ACHN (cell line): ENCODE data around the gene GMPPA.

Source experiments
- DNase-seq: peaks from one replicate; pipeline ENCODE4 v3.0.0-alpha.2; 2015
- in situ Hi-C: cut with HindIII; loops from 2 replicates; pipeline ENCODE4 v1.10.0; 2017; ENCODE audit warnings: low sequenced_read_pairs, low pct_ligation_motif_present, low pct_unique_long_range_greater_than_20kb

The GMPPA gene

DNA sequence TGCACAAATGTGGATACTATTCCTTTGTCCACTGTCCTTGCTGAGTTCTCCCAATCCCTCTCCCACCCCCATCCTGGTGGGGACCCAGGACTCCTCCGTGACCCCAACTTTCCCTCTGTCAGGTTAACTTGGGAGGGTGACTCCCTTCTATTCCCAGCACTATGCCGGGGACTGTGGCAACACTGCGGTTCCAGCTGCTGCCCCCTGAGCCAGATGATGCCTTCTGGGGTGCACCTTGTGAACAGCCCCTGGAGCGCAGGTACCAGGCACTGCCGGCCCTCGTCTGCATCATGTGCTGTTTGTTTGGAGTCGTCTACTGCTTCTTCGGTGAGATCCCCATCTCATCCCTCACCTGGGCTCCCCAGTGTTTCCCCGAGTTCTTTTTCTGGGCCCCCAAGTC lies 45.9 kb downstream of the GMPPA start:
- no peak for DNase-seq
- in situ Hi-C loops = no loop called here

DNA sequence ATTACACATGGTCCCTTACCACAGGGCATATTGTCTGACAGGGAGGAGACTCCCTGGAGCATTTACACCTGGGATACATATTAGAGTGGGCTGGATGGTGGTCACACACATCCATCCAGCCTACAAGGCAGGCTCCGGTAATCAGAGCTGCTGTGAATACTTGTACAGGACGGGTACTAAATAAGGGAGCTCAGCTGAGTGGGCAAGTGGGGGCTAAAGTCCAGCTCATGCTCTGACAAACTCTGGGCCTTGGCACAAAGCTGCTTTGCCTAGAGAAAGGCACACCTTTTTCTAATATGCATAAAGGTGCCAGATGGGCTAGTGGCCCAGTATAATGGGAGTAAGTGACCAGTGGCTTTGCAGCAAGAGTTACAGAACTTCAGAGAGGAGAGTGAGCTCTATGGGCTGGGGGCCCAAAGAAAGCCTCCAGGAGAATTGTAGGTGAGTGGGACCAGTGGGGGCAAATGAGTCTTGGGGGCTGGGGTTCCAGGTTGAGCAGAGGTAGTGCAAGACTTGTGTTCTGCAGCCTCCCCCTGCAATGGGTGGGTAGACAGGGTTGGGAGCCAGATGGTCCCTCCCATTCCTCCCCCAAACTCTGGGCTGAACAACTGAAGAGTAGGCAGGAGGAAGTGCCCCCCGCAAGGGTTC lies 46.7 kb downstream of the GMPPA start:
- in situ Hi-C loops = no loop called here
- DNase-seq = no peak

DNA sequence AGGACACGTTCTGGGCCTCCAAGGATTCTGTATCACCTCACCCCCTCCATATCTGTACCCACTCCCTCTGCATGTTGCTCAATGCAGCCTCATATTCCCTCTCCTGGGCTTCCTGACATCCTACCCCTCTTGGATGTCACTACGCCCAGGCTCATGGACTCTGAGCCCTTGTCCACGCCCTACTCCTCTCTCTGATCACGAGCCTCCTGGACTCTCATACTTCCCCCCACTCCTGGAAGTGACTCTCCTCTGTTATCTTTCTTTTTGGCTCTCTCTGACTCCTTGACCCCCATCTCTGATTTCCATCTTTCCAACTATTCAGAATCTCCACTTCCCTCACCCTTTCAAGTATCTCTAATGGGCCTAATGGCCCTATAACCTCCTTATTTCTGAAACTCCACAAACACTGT lies 47.3 kb downstream of the GMPPA start:
- in situ Hi-C loops = no loop called here
- DNase-seq = no peak

DNA sequence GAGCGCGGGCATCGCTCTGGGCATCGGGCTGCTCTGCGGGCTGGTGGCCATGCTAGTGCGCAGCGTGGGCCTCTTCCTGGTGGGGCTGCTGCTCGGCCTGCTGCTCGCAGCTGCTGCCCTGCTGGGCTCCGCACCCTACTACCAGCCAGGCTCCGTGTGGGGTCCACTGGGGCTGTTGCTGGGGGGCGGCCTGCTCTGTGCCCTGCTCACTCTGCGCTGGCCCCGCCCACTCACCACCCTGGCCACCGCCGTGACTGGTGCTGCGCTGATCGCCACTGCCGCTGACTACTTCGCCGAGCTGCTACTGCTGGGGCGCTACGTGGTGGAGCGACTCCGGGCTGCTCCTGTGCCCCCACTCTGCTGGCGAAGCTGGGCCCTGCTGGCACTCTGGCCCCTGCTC lies 48.9 kb downstream of the GMPPA start:
- in situ Hi-C loops = no loop called here
- DNase-seq = no peak

DNA sequence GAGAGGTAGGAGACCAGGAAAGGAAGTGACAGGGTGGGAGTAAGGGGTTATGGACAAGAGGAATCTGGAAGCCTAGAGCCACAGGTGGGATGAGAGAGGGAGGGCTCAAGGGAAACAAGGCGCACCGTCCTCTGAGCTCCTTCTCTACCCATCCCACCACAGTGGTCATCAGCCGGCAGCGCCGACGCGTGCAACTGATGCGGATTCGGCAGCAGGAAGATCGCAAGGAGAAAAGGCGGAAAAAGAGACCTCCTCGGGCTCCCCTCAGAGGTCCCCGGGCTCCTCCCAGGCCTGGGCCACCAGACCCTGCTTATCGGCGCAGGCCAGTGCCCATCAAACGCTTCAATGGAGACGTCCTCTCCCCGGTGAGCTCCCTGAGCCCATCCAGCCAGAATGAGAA lies 50.3 kb downstream of the GMPPA start:
- DNase-seq = no peak
- in situ Hi-C loops = no loop called here

DNA sequence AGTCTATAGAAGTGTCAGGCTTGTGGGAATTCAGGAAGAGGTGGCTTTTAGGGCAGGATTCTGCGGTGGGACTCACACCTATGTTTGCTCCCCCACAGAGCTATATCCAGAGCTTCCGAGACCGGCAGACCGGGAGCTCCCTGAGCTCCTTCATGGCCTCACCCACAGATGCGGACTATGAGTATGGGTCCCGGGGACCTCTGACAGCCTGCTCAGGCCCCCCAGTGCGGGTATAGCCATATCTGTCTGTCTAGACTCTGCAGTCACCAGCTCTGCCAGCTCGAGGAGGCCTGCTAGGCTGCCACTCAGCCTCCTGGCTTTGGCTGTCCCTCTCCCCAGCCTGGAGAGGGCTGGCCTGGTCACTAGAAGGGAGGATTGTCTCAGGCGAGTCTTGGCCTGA lies 50.9 kb downstream of the GMPPA start:
- in situ Hi-C loops = no loop called here
- no peak for DNase-seq

DNA sequence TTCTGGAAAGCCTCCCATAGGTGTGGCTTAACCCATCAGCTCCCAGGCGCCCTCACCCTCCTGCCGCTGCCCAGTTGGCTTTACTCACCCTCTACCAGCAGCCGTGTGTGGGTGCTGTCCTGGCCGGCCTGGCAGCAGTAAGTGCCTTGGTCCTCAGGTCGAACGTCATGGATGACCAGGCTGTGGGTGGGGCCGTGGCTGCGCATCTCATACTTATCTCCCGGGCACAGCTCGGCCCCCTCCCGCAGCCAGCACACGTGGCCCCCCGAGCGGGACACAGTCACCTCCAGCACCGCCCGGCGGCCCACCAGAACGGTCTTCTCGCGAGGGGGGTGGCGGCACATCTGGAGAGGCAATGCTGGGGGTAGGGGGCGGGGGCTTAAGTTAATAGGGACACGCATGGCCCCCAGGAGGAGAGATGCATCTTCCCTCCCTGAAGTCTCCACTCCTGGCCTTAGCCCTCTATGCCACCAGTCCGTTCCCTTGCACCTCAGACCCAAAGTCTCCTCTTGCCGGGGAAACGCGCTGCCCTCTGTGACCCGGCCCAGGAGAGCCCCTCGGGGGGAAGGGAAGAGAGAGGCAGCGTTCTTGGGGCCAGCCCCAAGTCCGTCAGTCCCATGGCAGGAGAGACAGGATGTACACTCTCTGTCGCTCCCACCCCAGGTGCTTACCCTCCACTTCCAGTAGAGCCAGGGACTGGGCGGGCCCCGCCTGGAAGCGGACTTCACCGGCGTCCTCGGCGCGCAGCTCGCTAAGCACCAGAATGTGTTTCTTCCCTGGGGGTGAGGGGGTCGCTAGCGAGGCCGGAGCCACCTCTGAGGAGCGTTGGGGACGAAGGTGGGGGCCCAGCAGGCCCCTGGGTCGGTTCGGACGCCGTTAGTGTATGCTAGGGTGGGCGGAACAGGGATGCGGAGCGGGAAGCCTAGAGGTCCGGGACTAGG lies 53.0 kb downstream of the GMPPA start:
- DNase-seq = peak; percentile 72
- in situ Hi-C loops = no loop called here

DNA sequence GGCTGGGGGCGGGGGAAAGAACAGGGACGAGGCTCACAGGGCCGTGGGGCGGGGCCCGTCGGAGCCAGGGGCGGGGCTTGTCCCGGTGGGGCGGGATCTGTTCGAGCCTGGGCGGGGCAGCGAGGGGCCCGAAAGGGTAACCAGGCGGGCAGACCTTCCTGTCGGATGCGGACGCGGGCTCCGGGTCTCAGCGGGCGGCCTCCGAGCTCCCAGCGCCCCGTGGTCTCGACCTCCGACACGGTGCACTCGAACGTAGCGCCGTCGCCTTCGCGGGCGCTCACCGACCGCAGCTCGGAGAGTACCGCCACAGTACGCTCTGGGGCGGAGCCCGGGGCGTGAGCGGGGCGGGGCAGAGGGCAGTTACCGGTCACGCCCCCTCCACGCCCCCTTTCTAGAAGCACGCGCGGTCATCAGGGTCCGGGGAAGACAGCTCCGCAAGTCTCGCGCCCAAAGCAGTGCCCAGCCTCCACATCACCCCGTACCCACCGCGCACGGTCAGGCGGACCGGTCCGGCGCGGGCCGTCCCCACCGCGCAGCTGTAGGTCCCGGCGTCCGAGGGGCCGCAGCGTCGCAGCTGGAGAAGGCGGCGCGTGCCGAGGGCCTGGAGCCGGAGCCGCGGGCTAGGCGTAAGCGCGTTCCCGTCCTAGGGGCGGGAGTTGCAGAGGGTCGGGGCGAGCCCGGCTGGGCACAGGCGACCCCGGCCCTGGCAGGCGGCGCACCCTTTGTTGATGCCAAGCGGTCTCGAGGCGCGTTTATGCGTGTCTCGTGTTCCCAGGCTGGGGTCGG lies 53.9 kb downstream of the GMPPA start:
- in situ Hi-C loops = no loop called here
- peak; percentile 84 for DNase-seq

DNA sequence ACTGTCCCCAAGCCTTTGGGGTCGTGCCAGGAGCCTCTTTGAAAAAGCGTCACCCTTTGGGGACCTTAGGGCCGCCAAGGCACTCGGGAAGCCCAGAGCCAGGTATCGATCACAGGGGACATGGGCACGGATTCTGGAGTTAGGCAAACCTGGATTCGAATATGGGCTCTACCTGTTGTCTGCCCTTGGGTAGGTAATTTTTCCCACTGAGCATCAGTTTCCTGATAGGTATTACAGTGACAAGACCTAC lies 54.4 kb downstream of the GMPPA start:
- no peak for DNase-seq
- in situ Hi-C loops = no loop called here

DNA sequence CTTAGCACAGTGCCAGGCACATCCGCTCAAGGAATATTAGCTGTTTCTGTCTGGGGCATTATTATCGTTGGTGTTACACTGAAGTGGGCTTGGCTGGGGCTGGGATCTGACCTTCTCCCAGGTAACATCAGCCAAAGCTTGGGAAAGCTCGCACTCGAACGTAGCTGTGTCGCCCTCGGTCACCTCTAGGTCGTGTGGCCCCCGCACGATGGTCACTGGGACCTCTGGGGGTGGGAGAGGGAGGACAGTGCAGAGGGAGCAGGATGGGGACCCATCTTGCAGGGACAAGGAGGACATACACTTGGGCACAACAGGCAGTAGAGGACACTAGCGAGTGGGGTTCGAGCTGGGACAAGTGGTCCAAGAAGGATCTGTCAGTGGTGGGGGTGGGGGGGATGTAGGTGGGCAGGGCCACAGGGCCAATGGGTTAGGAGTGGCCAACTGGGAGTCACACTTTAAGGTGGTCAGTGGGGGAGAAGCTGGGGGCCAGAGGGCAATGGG lies 54.8 kb downstream of the GMPPA start:
- DNase-seq = no peak
- in situ Hi-C loops = no loop called here

DNA sequence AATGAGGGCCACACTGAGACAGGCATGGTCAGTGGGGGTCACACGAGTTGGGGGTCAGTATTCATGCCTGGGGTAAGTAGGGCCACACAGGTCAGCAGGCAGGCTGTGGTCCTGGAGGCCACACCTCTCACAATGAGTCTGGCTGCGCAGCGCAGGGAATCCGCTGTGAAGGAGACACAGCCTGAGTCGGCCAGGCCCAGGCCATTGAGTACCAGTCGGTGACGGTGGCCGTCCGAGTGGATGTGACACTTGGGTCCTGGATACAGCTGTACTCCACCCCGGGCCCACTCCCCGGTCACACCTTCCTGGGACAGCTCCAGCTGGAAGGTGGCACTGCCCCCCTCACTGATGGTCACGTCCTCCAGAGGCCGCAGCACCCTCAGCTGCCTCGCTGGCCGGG lies 55.7 kb downstream of the GMPPA start:
- DNase-seq = no peak
- in situ Hi-C loops = no loop called here

DNA sequence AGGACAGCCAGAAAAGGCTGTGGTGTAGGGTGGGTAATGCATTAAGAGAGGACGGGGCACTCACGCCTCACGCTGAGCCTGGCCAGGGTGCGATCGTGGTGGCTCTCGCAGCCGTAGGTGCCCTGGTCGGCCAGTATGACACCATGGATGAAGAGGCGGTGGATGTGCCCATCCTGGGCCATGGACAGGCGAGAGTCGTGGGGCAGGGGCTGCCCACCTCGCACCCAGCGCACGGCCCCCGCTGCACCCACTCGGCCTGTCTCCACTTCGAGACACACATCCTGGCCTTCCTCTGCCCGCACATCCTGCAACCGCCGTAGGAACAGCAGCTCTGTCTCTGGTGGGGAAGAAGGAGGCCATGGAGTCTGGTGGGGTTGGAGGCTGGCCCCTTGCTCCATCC lies 57.3 kb downstream of the GMPPA start:
- DNase-seq = no peak
- in situ Hi-C loops = no loop called here

DNA sequence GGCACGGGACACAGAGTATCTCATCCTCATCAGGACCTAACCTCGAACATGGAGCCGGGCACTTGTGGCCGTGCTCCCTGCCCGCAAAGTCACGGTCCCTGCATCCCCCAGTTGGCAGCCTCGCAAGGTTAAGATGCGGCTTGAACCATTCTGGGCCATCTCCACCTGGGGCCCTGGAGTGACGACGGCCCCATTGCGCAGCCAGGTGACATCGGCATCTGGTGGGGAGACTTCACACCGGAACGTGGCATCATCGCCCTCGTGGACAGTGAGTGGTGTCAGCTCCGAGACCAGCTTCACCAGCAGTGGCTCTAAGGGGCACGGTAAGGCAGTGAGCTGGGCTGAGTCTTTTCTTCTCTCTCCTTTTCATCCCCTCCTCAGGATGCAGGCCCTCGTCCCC lies 57.7 kb downstream of the GMPPA start:
- in situ Hi-C loops = no loop called here
- DNase-seq = no peak
